PFSK-1 (cell line): Measurements from ENCODE around the gene RIMS1.

Source experiments
- FOXP2 ChIP-seq: optimal IDR thresholded peaks from 2 replicates; pipeline ENCODE3; 2011; ENCODE audit warnings: borderline replicate concordance, control low read depth, inconsistent platforms; ENCODE audit not compliant: insufficient read depth; ENCODE audit errors: extremely low read length, extremely low read depth
- POLR2AphosphoS5 ChIP-seq: IDR thresholded peaks from 2 replicates; pipeline ENCODE4 v1.6.1; 2012; ENCODE audit warnings: low read depth, mild to moderate bottlenecking, control low read depth, low read length, moderate library complexity
- SIN3A ChIP-seq: IDR thresholded peaks from 2 replicates; pipeline ENCODE4 v1.6.1; 2012; ENCODE audit warnings: mild to moderate bottlenecking, low read length, moderate library complexity, borderline replicate concordance; ENCODE audit not compliant: insufficient read depth
- TAF1 ChIP-seq: IDR thresholded peaks from 2 replicates; pipeline ENCODE4 v1.6.1; 2012; ENCODE audit warnings: low read length, control low read depth, borderline replicate concordance; ENCODE audit not compliant: insufficient read depth
- TF ChIP-seq, protein P1 (sequence below), 2 experiments: IDR thresholded peaks; 2 replicates each; pipeline versions ENCODE4 v1.6.1 to v1.8.0; 2011 to 2012; ENCODE audit warnings: low read depth in 2 of 2, low read length in 2 of 2, control low read depth in 1 of 2, inconsistent platforms in 1 of 2, mild to moderate bottlenecking in 1 of 2, moderate library complexity in 1 of 2; ENCODE audit not compliant: insufficient read depth in 1 of 2

RIMS1 gene

DNA sequence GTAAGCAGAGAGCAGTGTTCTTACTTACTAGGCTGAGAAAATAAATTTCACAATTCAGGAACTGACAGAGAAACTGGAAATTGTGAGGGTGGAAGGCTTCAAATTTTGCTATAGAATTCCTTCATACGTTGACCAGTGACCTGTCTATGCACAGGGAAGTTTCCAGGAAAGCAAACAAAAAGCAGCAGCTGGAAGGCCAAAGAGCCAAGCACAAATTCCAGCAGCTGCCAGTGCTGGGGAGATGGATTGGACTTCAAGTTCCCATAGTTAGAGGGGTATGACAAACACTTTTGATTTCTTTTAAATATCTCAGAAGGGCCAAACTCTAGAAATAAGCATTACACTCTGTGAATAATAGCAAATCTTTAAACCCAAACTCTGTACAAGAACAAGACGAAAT lies 436.4 kb downstream of the RIMS1 start:
- TF ChIP-seq, protein P1, sequence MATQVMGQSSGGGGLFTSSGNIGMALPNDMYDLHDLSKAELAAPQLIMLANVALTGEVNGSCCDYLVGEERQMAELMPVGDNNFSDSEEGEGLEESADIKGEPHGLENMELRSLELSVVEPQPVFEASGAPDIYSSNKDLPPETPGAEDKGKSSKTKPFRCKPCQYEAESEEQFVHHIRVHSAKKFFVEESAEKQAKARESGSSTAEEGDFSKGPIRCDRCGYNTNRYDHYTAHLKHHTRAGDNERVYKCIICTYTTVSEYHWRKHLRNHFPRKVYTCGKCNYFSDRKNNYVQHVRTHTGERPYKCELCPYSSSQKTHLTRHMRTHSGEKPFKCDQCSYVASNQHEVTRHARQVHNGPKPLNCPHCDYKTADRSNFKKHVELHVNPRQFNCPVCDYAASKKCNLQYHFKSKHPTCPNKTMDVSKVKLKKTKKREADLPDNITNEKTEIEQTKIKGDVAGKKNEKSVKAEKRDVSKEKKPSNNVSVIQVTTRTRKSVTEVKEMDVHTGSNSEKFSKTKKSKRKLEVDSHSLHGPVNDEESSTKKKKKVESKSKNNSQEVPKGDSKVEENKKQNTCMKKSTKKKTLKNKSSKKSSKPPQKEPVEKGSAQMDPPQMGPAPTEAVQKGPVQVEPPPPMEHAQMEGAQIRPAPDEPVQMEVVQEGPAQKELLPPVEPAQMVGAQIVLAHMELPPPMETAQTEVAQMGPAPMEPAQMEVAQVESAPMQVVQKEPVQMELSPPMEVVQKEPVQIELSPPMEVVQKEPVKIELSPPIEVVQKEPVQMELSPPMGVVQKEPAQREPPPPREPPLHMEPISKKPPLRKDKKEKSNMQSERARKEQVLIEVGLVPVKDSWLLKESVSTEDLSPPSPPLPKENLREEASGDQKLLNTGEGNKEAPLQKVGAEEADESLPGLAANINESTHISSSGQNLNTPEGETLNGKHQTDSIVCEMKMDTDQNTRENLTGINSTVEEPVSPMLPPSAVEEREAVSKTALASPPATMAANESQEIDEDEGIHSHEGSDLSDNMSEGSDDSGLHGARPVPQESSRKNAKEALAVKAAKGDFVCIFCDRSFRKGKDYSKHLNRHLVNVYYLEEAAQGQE (IDR thresholded peaks at IDR 0.05; ENCODE audit: insufficient read depth in 1 of 2, low read depth in 2 of 2, low read length in 2 of 2): no peak
- no peak for TF ChIP-seq TAF1
- no peak for TF ChIP-seq SIN3A
- TF ChIP-seq FOXP2: no peak
- TF ChIP-seq POLR2AphosphoS5: no peak

DNA sequence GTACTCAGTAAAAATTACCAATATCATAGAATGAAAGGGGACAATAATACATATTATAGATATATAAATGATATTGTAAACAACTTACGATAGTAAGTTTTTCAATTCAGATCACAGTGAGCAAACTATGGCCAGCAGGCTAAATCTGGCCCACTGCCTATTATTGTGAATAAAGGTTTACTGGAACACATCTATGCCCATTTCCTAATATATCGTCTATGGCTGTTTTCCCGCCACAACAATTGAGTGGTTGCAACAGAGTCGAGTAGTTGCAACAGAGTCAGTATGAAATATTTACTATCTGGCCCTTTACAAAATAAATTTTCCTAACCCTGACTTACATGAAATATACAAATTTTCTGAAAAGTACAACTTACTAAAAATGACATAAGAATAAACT lies 438.2 kb downstream of the RIMS1 start:
- TF ChIP-seq SIN3A (no peak), FOXP2 (no peak), POLR2AphosphoS5 (no peak), TAF1 (no peak)
- TF ChIP-seq, protein P1 (IDR thresholded peaks at IDR 0.05; ENCODE audit: insufficient read depth in 1 of 2, low read depth in 2 of 2, low read length in 2 of 2): no peak

DNA sequence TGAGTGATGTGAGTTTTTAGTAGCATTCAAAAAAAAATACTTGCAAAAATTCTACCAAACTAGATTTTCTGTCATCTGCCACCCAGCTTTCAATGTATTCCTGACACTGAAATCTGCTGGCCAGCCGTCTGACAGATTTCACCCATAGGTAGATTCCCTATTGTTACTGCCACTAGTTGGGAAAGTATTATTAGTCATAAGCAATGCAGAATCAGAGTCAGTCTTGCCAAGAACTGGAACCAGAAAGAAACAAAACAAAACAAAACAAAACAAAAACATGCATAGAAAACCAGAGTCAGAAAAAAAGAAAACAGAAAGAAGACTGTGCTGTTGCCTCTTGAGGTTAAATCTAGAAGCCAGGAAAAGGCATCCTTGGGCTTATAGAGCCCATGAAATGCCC lies 442.4 kb downstream of the RIMS1 start:
- no peak for TF ChIP-seq POLR2AphosphoS5

DNA sequence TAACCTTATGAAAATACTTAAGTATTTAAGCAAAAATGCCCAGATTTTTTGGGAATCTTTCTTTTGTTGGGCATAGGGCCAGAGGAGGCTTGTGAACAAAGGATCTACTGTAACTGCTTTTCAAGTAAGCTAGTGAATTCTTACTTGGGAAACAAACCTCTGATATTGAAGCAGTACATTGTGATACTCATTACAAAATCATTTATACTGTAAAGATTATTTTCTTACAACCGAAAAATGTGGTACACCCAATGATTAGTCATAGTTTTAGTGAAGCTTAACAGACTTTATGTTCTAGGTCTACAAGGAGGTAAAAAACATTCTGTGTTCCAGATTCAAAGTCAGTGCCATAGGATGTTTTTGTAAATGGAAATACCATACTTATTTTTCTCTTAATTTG lies 462.6 kb downstream of the RIMS1 start:
- TF ChIP-seq FOXP2: no peak
- TF ChIP-seq SIN3A: no peak
- TF ChIP-seq TAF1: no peak
- TF ChIP-seq POLR2AphosphoS5: no peak
- TF ChIP-seq, protein P1 (IDR thresholded peaks at IDR 0.05; ENCODE audit: insufficient read depth in 1 of 2, low read depth in 2 of 2, low read length in 2 of 2): no peak

DNA sequence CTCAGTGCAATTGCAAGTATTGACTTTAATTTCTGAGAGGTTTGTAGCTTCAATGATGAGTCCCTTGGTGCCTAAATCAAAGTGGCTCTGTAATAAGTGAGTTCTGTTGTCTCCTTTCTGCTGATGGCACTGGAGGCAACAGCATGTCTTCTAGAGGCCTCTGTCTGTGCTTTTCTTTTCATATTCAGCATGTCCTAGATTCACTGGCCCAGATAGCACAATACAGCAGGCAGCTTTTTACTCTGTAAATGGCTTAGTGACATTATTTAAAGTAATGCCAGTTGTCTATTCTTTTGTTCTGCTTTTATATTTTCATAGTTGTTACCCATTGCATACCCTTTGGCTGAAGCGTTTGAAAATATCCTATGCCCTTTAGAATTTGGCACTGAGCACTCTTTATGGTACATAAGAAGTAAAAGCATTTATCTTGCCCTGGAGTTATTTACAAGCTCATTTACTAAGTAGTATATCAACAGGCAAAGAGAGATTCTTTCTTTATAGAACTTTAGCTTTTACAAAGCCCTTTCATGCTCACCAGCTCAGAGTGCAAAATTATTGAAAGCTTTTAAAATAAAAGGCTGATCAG lies 464.0 kb downstream of the RIMS1 start:
- no peak for TF ChIP-seq SIN3A
- TF ChIP-seq, protein P1 (IDR thresholded peaks at IDR 0.05; ENCODE audit: insufficient read depth in 1 of 2, low read depth in 2 of 2, low read length in 2 of 2): no peak
- TF ChIP-seq TAF1: no peak
- TF ChIP-seq POLR2AphosphoS5: no peak
- no peak for TF ChIP-seq FOXP2
